Loucy (cell line): ENCODE data around the gene GRK3.

Experiments used
- H2AFZ ChIP-seq: fragments of 200-600 bp; sonication (generic); 2 replicates; pipeline ENCODE4 v1.6.0; 2016; ENCODE audit warnings: antibody characterized with exemption, mild to moderate bottlenecking, low read length, moderate library complexity
- H3F3A ChIP-seq: fragments of 200-600 bp; 2 replicates; pipeline ENCODE4 v1.6.0; 2016; ENCODE audit warnings: antibody characterized with exemption, low read depth, mild to moderate bottlenecking
- H3K27me3 ChIP-seq: fragments of 200-600 bp; sonication (generic); 2 replicates; pipeline ENCODE4 v1.6.1; 2014; ENCODE audit warnings: low read length, mild to moderate bottlenecking; ENCODE audit not compliant: insufficient read depth, poor library complexity, severe bottlenecking
- H3K36me3 ChIP-seq: fragments of 200-600 bp; sonication (generic); 2 replicates; pipeline ENCODE4 v1.6.1; 2016; ENCODE audit warnings: low read length; ENCODE audit not compliant: insufficient read depth
- H3K4me1 ChIP-seq: fragments of 200-600 bp; sonication (generic); 2 replicates; pipeline ENCODE4 v1.5.1; 2014; ENCODE audit warnings: low read length, mild to moderate bottlenecking; ENCODE audit not compliant: insufficient read depth, poor library complexity, severe bottlenecking
- H3K4me2 ChIP-seq: fragments of 200-600 bp; sonication (generic); 2 replicates; pipeline ENCODE4 v1.6.0; 2014; ENCODE audit warnings: antibody characterized with exemption, low read length, low read depth, mild to moderate bottlenecking; ENCODE audit not compliant: poor library complexity, severe bottlenecking
- H3K4me3 ChIP-seq: fragments of 200-600 bp; sonication (generic); 2 replicates; pipeline ENCODE4 v1.5.1; 2014; ENCODE audit warnings: low read length, mild to moderate bottlenecking, mixed read lengths; ENCODE audit not compliant: poor library complexity, severe bottlenecking
- H3K79me2 ChIP-seq: fragments of 200-600 bp; sonication (generic); 2 replicates; pipeline ENCODE4 v1.6.1; 2014; ENCODE audit warnings: low read length; ENCODE audit not compliant: insufficient read depth
- H3K9ac ChIP-seq: fragments of 200-600 bp; sonication (generic); 2 replicates; pipeline ENCODE4 v1.6.0; 2014; ENCODE audit warnings: mild to moderate bottlenecking, low read depth, low read length, moderate library complexity; ENCODE audit not compliant: poor library complexity, severe bottlenecking
- H3K9me2 ChIP-seq: fragments of 200-600 bp; sonication (generic); replicated peaks from 2 replicates; pipeline ENCODE4 v1.6.1; 2016; ENCODE audit warnings: low read depth, low read length, mixed read lengths
- H3K9me3 ChIP-seq: fragments of 200-600 bp; sonication (generic); 2 replicates; pipeline ENCODE4 v1.6.1; 2014; ENCODE audit warnings: mild to moderate bottlenecking, antibody characterized with exemption, low read length, low read depth; ENCODE audit not compliant: insufficient read depth
- H4K20me1 ChIP-seq: fragments of 200-600 bp; sonication (generic); 2 replicates; pipeline ENCODE4 v1.6.0; 2014; ENCODE audit warnings: antibody characterized with exemption, low read length, mild to moderate bottlenecking; ENCODE audit not compliant: insufficient read depth, poor library complexity, severe bottlenecking
- CTCF ChIP-seq: fragments of 200-600 bp; sonication (generic); conservative IDR thresholded peaks from 2 replicates; pipeline ENCODE4 v1.5.1; 2014; ENCODE audit warnings: mild to moderate bottlenecking, antibody characterized with exemption, low read length
- EZH2phosphoT487 ChIP-seq: fragments of 200-600 bp; IDR thresholded peaks from 2 replicates; pipeline ENCODE4 v1.6.1; 2018; ENCODE audit warnings: antibody characterized with exemption, mild to moderate bottlenecking, moderate library complexity, borderline replicate concordance

Gene GRK3

GRCh38 chr22:25554238-25554671 is 10.2 kb upstream of the GRK3 start:
- no peaks in the 10 kb centered on the region for H3K9me2 ChIP-seq
- no peaks in the 10 kb centered on the region for H3K9me3 ChIP-seq
- H3K9ac ChIP-seq, result no peak overlapping the region
- H3K4me2 ChIP-seq, result no peak overlapping the region
- no peaks in the 10 kb centered on the region for H3K27me3 ChIP-seq
- H3F3A ChIP-seq, result no peaks in the 10 kb centered on the region
- no peak overlapping the region for H3K4me3 ChIP-seq
- no peaks in the 10 kb centered on the region for H4K20me1 ChIP-seq
- TF ChIP-seq EZH2phosphoT487 (no peak), CTCF (no peak)
- H3K79me2 ChIP-seq, result no peaks in the 10 kb centered on the region
- H2AFZ ChIP-seq, result no peak overlapping the region
- no peaks in the 10 kb centered on the region for H3K36me3 ChIP-seq
- H3K4me1 ChIP-seq, result peaks cover 9% of the 10 kb centered on the region

- Histone ChIP-seq H4K20me1 (no peaks in the 10 kb centered on the region), H3K4me1 (peaks cover 12% of the 10 kb centered on the region), H3K9ac (no peak overlapping the region), H3K27me3 (no peaks in the 10 kb centered on the region), H3K36me3 (no peaks in the 10 kb centered on the region), H3K9me3 (no peaks in the 10 kb centered on the region), H3K79me2 (no peaks in the 10 kb centered on the region), H3K4me2 (no peak overlapping the region), H3F3A (no peaks in the 10 kb centered on the region), H3K4me3 (no peak overlapping the region), H3K9me2 (no peaks in the 10 kb centered on the region), H2AFZ (no peak overlapping the region)
- TF ChIP-seq CTCF (no peak), EZH2phosphoT487 (no peak)
Measured at GRCh38 chr22:25554689-25555088, 9.8 kb upstream of the GRK3 start.

- H4K20me1 ChIP-seq, result no peaks in the 10 kb centered on the region
- H3K4me1 ChIP-seq, result peaks cover 12% of the 10 kb centered on the region
- H3K9ac ChIP-seq, result no peak overlapping the region
- no peaks in the 10 kb centered on the region for H3K9me2 ChIP-seq
- H3K9me3 ChIP-seq, result no peaks in the 10 kb centered on the region
- TF ChIP-seq CTCF (no peak), EZH2phosphoT487 (no peak)
- H3K36me3 ChIP-seq, result no peaks in the 10 kb centered on the region
- no peak overlapping the region for H3K4me2 ChIP-seq
- H3F3A ChIP-seq, result no peaks in the 10 kb centered on the region
- H3K79me2 ChIP-seq, result no peaks in the 10 kb centered on the region
- no peak overlapping the region for H2AFZ ChIP-seq
- H3K27me3 ChIP-seq, result no peaks in the 10 kb centered on the region
- H3K4me3 ChIP-seq, result no peak overlapping the region
Measured at GRCh38 chr22:25555586-25555985, 8.9 kb upstream of the GRK3 start.
